GM10266 (cell line): ENCODE results near the gene RABGAP1L.

ENCODE experiments used
- DNase-seq: peaks from one replicate; pipeline ENCODE4 v3.0.0; 2012; ENCODE audit errors: extremely low spot score
- CTCF ChIP-seq: IDR thresholded peaks from 2 replicates; pipeline ENCODE4 v1.5.1; 2012; ENCODE audit warnings: mild to moderate bottlenecking, low read depth; ENCODE audit not compliant: control insufficient read depth, insufficient read depth; ENCODE audit errors: missing control alignments

Gene RABGAP1L

GRCh38 chr1:174965362-174966007 lies 806.2 kb downstream of the RABGAP1L start:
- TF ChIP-seq CTCF, result no peak
- no peak for DNase-seq

- no peak for DNase-seq
- no peak for TF ChIP-seq CTCF
Observed at GRCh38 chr1:174966008-174966572, 806.8 kb downstream of the RABGAP1L start.

GRCh38 chr1:174967845-174968705 lies 808.8 kb downstream of the RABGAP1L start:
- TF ChIP-seq CTCF, result no peak
- DNase-seq, result no peak

GRCh38 chr1:174968750-174969244 lies 809.5 kb downstream of the RABGAP1L start:
- TF ChIP-seq CTCF, result no peak
- DNase-seq, result peak; percentile 42

- no peak for DNase-seq
- TF ChIP-seq CTCF, result no peak
Observed at GRCh38 chr1:174969977-174970376, 810.7 kb downstream of the RABGAP1L start.

GRCh38 chr1:174971466-174971865 lies 812.1 kb downstream of the RABGAP1L start:
- DNase-seq, result no peak
- no peak for TF ChIP-seq CTCF
